Left lobe of liver (tissue), 2 donors: ENCODE results near the gene STEAP1B. TPM values are rescaled to one million over a fixed set of nuclear protein-coding genes. Genes with fewer than 3 reads are reported as not detected.
"Not testable (repeated sequence)": the region's sequence is repeated elsewhere in the genome, so short reads cannot be mapped to it uniquely, and the experiment has no call there.

ENCODE experiments used
- ATAC-seq: fragments of 200-7000 bp; cut with Tn5 transposase; one replicate; pipeline ENCODE4 v1.9.1; 2020; ENCODE audit warnings: mild to moderate bottlenecking, moderate library complexity
- DNase-seq: peaks from one replicate; pipeline ENCODE4 v3.0.0-alpha.2; 2020; ENCODE audit warnings: low spot score
- total RNA-seq: library from RNA; stranded (reverse); gene quantifications from one replicate; pipeline ENCODE4 v1.2.1, GENCODE V29; 2021
- donor health status: DM: no; HTN: no; CAD: no; lungs with moderate emphysema.
- donor health status: DM: no; HTN: yes; CAD: no.

STEAP1B gene
- total RNA-seq, 1 donor from 2014 or later = not detected

- ATAC-seq = no peak
- DNase-seq = no peak
These were observed 39.5 kb downstream of the STEAP1B start for GRCh38 chr7:22460363-22460988.

GRCh38 chr7:22457471-22457870 lies 42.5 kb downstream of the STEAP1B start:
- DNase-seq (no peak), ATAC-seq (no peak)

- ATAC-seq = no peak
These were observed 45.5 kb downstream of the STEAP1B start for GRCh38 chr7:22454446-22454845.

GRCh38 chr7:22452960-22453558 lies 46.9 kb downstream of the STEAP1B start:
- no peak for ATAC-seq
- DNase-seq = no peak

More at GRCh38 chr7:22454446-22454845, 45.5 kb downstream of the STEAP1B start:
- no peak for DNase-seq

- ATAC-seq (peak; percentile 99), DNase-seq (peak; percentile 64)
These were observed 47.6 kb downstream of the STEAP1B start for GRCh38 chr7:22452142-22452959.

- not testable (repeated sequence) for ATAC-seq, DNase-seq
These were observed 50.0 kb downstream of the STEAP1B start for GRCh38 chr7:22450013-22450412.

- DNase-seq (no peak), ATAC-seq (no peak)
These were observed 52.2 kb downstream of the STEAP1B start for GRCh38 chr7:22447762-22448161.

GRCh38 chr7:22447008-22447407 lies 53.0 kb downstream of the STEAP1B start:
- DNase-seq (no peak), ATAC-seq (no peak)

GRCh38 chr7:22445853-22446252 lies 54.1 kb downstream of the STEAP1B start:
- ATAC-seq = no peak
- no peak for DNase-seq

GRCh38 chr7:22445140-22445743 lies 54.7 kb downstream of the STEAP1B start:
- ATAC-seq = peak; percentile 49
- no peak for DNase-seq

- DNase-seq = no peak
- peak; percentile 40 for ATAC-seq
These were observed 55.6 kb downstream of the STEAP1B start for GRCh38 chr7:22444181-22444971.

GRCh38 chr7:22443370-22444180 lies 56.4 kb downstream of the STEAP1B start:
- ATAC-seq (no peak), DNase-seq (no peak)

- DNase-seq (no peak), ATAC-seq (no peak)
These were observed 57.1 kb downstream of the STEAP1B start for GRCh38 chr7:22442882-22443369.

GRCh38 chr7:22442187-22442881 lies 57.7 kb downstream of the STEAP1B start:
- ATAC-seq (no peak), DNase-seq (no peak)

GRCh38 chr7:22441157-22441556 lies 58.8 kb downstream of the STEAP1B start:
- ATAC-seq (no peak), DNase-seq (no peak)

- ATAC-seq (no peak), DNase-seq (no peak)
These were observed 61.0 kb downstream of the STEAP1B start for GRCh38 chr7:22438994-22439393.

GRCh38 chr7:22436552-22436951 lies 63.4 kb downstream of the STEAP1B start:
- not testable (repeated sequence) for ATAC-seq

GRCh38 chr7:22435720-22436119 lies 64.3 kb downstream of the STEAP1B start:
- no peak for ATAC-seq

More at GRCh38 chr7:22436552-22436951, 63.4 kb downstream of the STEAP1B start:
- DNase-seq = not testable (repeated sequence)

GRCh38 chr7:22435105-22435504 lies 64.9 kb downstream of the STEAP1B start:
- no peak for ATAC-seq
- no peak for DNase-seq

More at GRCh38 chr7:22435720-22436119, 64.3 kb downstream of the STEAP1B start:
- no peak for DNase-seq
